IMR-90 (cell line): Measurements from ENCODE around the gene CDRT4. TPM values are rescaled to one million over a fixed set of nuclear protein-coding genes. Genes with fewer than 3 reads are reported as not detected.

Source experiments
- ATAC-seq: fragments of 200-7000 bp; cut with Tn5 transposase; 2 replicates; pipeline ENCODE4 v1.9.1; 2020; ENCODE audit warnings: low read depth, mild to moderate bottlenecking, moderate library complexity
- BruUV-seq: library from RNA; stranded (reverse); fragments of 400-500 nt; replicated peaks from 2 replicates; lab custom pipeline; 2021; lab: Mats Ljungman, UMichigan
- CTCF ChIA-PET: fragments of 300-600 bp; formaldehyde crosslinking; extraction: SDS; loops from one replicate; lab custom pipeline; 2021; ENCODE audit warnings: antibody characterized with exemption; lab: Yijun Ruan, JAX
- POLR2A ChIA-PET: fragments of 300-600 bp; sonication (Branson Sonifier 250); formaldehyde crosslinking; loops from one replicate; lab custom pipeline; 2022; ENCODE audit warnings: antibody characterized with exemption; ENCODE audit not compliant: unreplicated experiment; lab: Charles Lee
- DNase-seq: peaks from one replicate; pipeline ENCODE4 v3.0.0; 2013
- H2AFZ ChIP-seq: replicated peaks from 2 replicates; pipeline ENCODE3; 2013; ENCODE audit warnings: low read length, mild to moderate bottlenecking; ENCODE audit not compliant: poor library complexity
- H2AK5ac ChIP-seq: 2 replicates; pipeline ENCODE4 v1.6.1; 2013; ENCODE audit warnings: low read depth, low read length, inconsistent platforms
- H2AK9ac ChIP-seq: replicated peaks from 2 replicates; pipeline ENCODE3; 2013; ENCODE audit warnings: mild to moderate bottlenecking, low read depth, low read length, moderate library complexity; ENCODE audit not compliant: poor library complexity
- H2BK120ac ChIP-seq: 2 replicates; pipeline ENCODE4 v1.6.1; 2013; ENCODE audit warnings: low read depth, low read length, inconsistent platforms
- H2BK15ac ChIP-seq: 3 replicates; pipeline ENCODE4 v1.6.1; 2013; ENCODE audit warnings: low read depth, low read length, inconsistent platforms
- H2BK20ac ChIP-seq: 2 replicates; pipeline ENCODE4 v1.6.1; 2013; ENCODE audit warnings: low read depth, mild to moderate bottlenecking, inconsistent platforms, low read length, moderate library complexity
- H2BK5ac ChIP-seq: 2 replicates; pipeline ENCODE4 v1.6.1; 2013; ENCODE audit warnings: mild to moderate bottlenecking, low read depth, low read length, inconsistent platforms; ENCODE audit not compliant: poor library complexity, severe bottlenecking
- H3K14ac ChIP-seq: replicated peaks from 2 replicates; pipeline ENCODE4 v1.6.1; 2013; ENCODE audit warnings: low read depth, low read length, inconsistent platforms
- H3K18ac ChIP-seq: 2 replicates; pipeline ENCODE4 v1.6.1; 2013; ENCODE audit warnings: low read depth, low read length, control low read depth
- H3K23ac ChIP-seq: 2 replicates; pipeline ENCODE4 v1.6.1; 2013; ENCODE audit warnings: low read depth, low read length, inconsistent platforms
- H3K27ac ChIP-seq: 2 replicates; pipeline ENCODE4 v1.5.1; 2013; ENCODE audit warnings: mild to moderate bottlenecking, control low read depth, low read length; ENCODE audit not compliant: insufficient read depth
- H3K27me3 ChIP-seq: 2 replicates; pipeline ENCODE4 v1.6.1; 2013; ENCODE audit warnings: low read length; ENCODE audit not compliant: control insufficient read depth, insufficient read depth
- H3K36me3 ChIP-seq: 2 replicates; pipeline ENCODE4 v1.6.1; 2013; ENCODE audit warnings: low read length, mixed read lengths; ENCODE audit not compliant: control insufficient read depth, insufficient read depth
- H3K4ac ChIP-seq: 2 replicates; pipeline ENCODE4 v1.6.1; 2013; ENCODE audit warnings: low read depth, low read length, inconsistent platforms
- H3K4me1 ChIP-seq: 2 replicates; pipeline ENCODE4 v1.6.1; 2013; ENCODE audit warnings: low read length, mixed read lengths; ENCODE audit not compliant: control insufficient read depth, insufficient read depth
- H3K4me2 ChIP-seq: 2 replicates; pipeline ENCODE4 v1.6.1; 2013; ENCODE audit warnings: low read depth, mild to moderate bottlenecking, control low read depth, low read length, moderate library complexity
- H3K4me3 ChIP-seq: 2 replicates; pipeline ENCODE4 v1.5.1; 2013; ENCODE audit warnings: low read depth, mild to moderate bottlenecking, control low read depth, low read length, moderate library complexity; ENCODE audit not compliant: insufficient read depth
- H3K56ac ChIP-seq: 2 replicates; pipeline ENCODE4 v1.6.1; 2013; ENCODE audit warnings: low read length, inconsistent platforms; ENCODE audit not compliant: insufficient read depth; ENCODE audit errors: extremely low read depth
- H3K79me1 ChIP-seq, 2 experiments: 2 replicates each; pipeline ENCODE4 v1.6.1; 2013; ENCODE audit warnings: low read length in 2 of 2, inconsistent platforms in 1 of 2, low read depth in 1 of 2
- H3K9ac ChIP-seq: 2 replicates; pipeline ENCODE4 v1.6.1; 2013; ENCODE audit warnings: low read depth, low read length, control low read depth
- H3K9me1 ChIP-seq: 2 replicates; pipeline ENCODE4 v1.6.1; 2013; ENCODE audit warnings: low read length, inconsistent platforms; ENCODE audit not compliant: insufficient read depth
- H3K9me3 ChIP-seq: 2 replicates; pipeline ENCODE4 v1.6.1; 2013; ENCODE audit warnings: low read length; ENCODE audit not compliant: control insufficient read depth, insufficient read depth
- H4K20me1 ChIP-seq: 2 replicates; pipeline ENCODE4 v1.6.1; 2013; ENCODE audit warnings: low read length, inconsistent platforms; ENCODE audit not compliant: insufficient read depth
- H4K5ac ChIP-seq: 2 replicates; pipeline ENCODE4 v1.6.1; 2013; ENCODE audit warnings: mild to moderate bottlenecking, low read depth, low read length, control low read depth
- H4K8ac ChIP-seq, 2 experiments: 2 replicates each; pipeline ENCODE4 v1.6.1; 2013; ENCODE audit warnings: low read depth in 2 of 2, low read length in 2 of 2, control low read depth in 1 of 2, inconsistent platforms in 1 of 2
- H4K91ac ChIP-seq: 2 replicates; pipeline ENCODE4 v1.6.1; 2013; ENCODE audit warnings: low read depth, low read length, inconsistent platforms; ENCODE audit not compliant: insufficient read depth
- BHLHE40 ChIP-seq: fragments of 150-350 bp; IDR thresholded peaks from 2 replicates; pipeline ENCODE4 v1.6.1; 2016; ENCODE audit warnings: mild to moderate bottlenecking, low read depth, low read length
- CHD1 ChIP-seq: IDR thresholded peaks from 2 replicates; pipeline ENCODE4 v1.6.1; 2012; ENCODE audit warnings: low read depth, low read length, improper control_type of control experiment
- ELK1 ChIP-seq: fragments of 150-350 bp; IDR thresholded peaks from 2 replicates; pipeline ENCODE4 v1.6.1; 2016; ENCODE audit warnings: low read depth, mild to moderate bottlenecking, low read length, moderate library complexity, borderline replicate concordance
- MAZ ChIP-seq: IDR thresholded peaks from 2 replicates; pipeline ENCODE4 v1.6.1; 2012; ENCODE audit warnings: low read depth, mild to moderate bottlenecking, low read length, improper control_type of control experiment, moderate library complexity, borderline replicate concordance
- MXI1 ChIP-seq: IDR thresholded peaks from 2 replicates; pipeline ENCODE4 v1.6.1; 2012; ENCODE audit warnings: low read depth, mild to moderate bottlenecking, low read length, moderate library complexity, borderline replicate concordance
- POLR2A ChIP-seq: IDR thresholded peaks from 2 replicates; pipeline ENCODE4 v1.6.1; 2012; ENCODE audit warnings: mild to moderate bottlenecking, low read depth, low read length
- RAD21 ChIP-seq: IDR thresholded peaks from 2 replicates; pipeline ENCODE4 v1.6.1; 2012; ENCODE audit warnings: low read length, improper control_type of control experiment
- RFX5 ChIP-seq: IDR thresholded peaks from 2 replicates; pipeline ENCODE4 v1.8.0; 2012; ENCODE audit warnings: low read depth, mild to moderate bottlenecking, low read length, moderate library complexity
- SMC3 ChIP-seq: fragments of 150-350 bp; IDR thresholded peaks from 2 replicates; pipeline ENCODE4 v1.6.1; 2016; ENCODE audit warnings: low read depth, mild to moderate bottlenecking, antibody characterized with exemption, low read length, moderate library complexity
- WGBS, 2 experiments: methylation state at CpG; one replicate each; pipeline versions ENCODE4 v1.1.5 to v1.1.7; 2013; ENCODE audit warnings: missing lambda C conversion rate in 2 of 2; ENCODE audit not compliant: insufficient read length in 1 of 2; ENCODE audit errors: extremely low coverage in 2 of 2; 5-methylcytosine and 5-hydroxymethylcytosine counted together
- dilution Hi-C: fragments of 300-500 bp; cut with HindIII; formaldehyde crosslinking; loops from one replicate; pipeline ENCODE4 v1.14.3; 2018; ENCODE audit warnings: low sequenced_read_pairs; ENCODE audit not compliant: unreplicated experiment
- in situ Hi-C: fragments of 300-500 bp; cut with MboI; formaldehyde crosslinking; loops from 3 replicates; pipeline ENCODE4 v1.14.3; 2019; ENCODE audit warnings: low sequenced_read_pairs, inconsistent platforms, mixed read lengths
- intact Hi-C: fragments of 100-400 bp; cut with micrococcal nuclease; formaldehyde crosslinking; loops from 2 replicates; pipeline ENCODE4 v1.10.0; 2022
- polyA plus RNA-seq, 3 experiments: library from polyadenylated mRNA; depleted of rRNA; stranded (reverse); fragments of >200 nt; gene quantifications; 2 replicates each; pipeline ENCODE4 v1.2.3, GENCODE V29; 2012; ENCODE audit warnings: low replicate concordance in 1 of 3
- total RNA-seq: library from RNA; depleted of rRNA; stranded (reverse); fragments of >200 nt; gene quantifications from 2 replicates; pipeline ENCODE4 v1.2.3, GENCODE V29; 2012

Gene CDRT4
- total and polyA plus RNA-seq, 2 of the 4 experiments (the other 2 are of a cell fraction) = 0.90 to 3.7 TPM

DNA sequence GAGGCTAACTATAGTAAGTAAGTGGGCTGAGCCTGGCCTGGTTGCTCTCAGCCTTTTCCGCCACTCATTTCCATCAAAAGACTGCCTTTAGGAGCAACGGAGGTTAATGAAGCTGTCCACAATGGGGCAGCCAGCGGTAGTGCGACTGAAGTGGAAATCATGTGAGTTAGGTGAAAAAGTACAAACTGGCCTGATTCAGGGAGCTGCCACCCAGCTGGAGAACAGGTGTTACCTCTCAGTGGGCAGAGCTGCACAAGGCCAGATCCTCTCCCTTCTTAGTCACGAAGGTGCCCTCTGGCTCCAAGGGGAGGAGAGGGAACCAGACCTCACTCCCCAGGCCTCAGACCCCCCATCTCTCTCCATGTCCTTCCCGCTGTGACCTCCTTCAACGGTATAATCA lies 34.4 kb upstream of the CDRT4 start:
- Histone ChIP-seq H4K8ac (peak overlapping the region in 1 of 2 experiments; percentile 48; a peak in 2 of 4 replicates), H2BK120ac (0 out of 2 replicates have a peak overlapping the region, but pooled peaks have one; percentile 34), H3K79me1 (peaks cover 0 to 6% of the 10 kb centered on the region in 2 experiments; a peak in 2 of 4 replicates), H3K4me2 (no peak overlapping the region), H3K14ac (no peak overlapping the region), H3K36me3 (peaks cover 7% of the 10 kb centered on the region), H4K20me1 (no peaks in the 10 kb centered on the region), H3K56ac (no peak overlapping the region), H2AFZ (no peak overlapping the region), H2BK5ac (no peak overlapping the region), H3K4me3 (no peak overlapping the region), H3K27ac (no peak overlapping the region), H3K4me1 (peaks cover 7% of the 10 kb centered on the region; the same call in 1 of the 2 replicates), H3K9ac (no peak overlapping the region), H2BK20ac (peak overlapping the region; percentile 48; the same call in 1 of the 2 replicates), H3K18ac (no peak overlapping the region; the same call in 1 of the 2 replicates), H2AK9ac (peak overlapping the region; percentile 79), H2BK15ac (peak overlapping the region; percentile 71; the same call in 2 of the 3 replicates), H4K5ac (no peak overlapping the region; the same call in 1 of the 2 replicates), H2AK5ac (peak overlapping the region; percentile 96), H4K91ac (peak overlapping the region; percentile 78), H3K9me3 (no peaks in the 10 kb centered on the region), H3K9me1 (peaks cover 9% of the 10 kb centered on the region), H3K23ac (no peak overlapping the region; the same call in 1 of the 2 replicates), H3K27me3 (no peaks in the 10 kb centered on the region), H3K4ac (peak overlapping the region; percentile 75)
- BruUV-seq = no TSS peak
- WGBS, 2 experiments = no CpG with 5 or more reads among the region's 7 CpGs
- CTCF ChIA-PET = no interaction called here
- in situ Hi-C loops = loop anchor here (5.0 kb wide), 1 partner anchor 244 kb away; no protein-coding TSS in a partner anchor
- TF ChIP-seq MAZ = no peak
- TF ChIP-seq RFX5 = no peak
- TF ChIP-seq SMC3 = no peak
- TF ChIP-seq ELK1 = no peak
- TF ChIP-seq CHD1 = no peak
- TF ChIP-seq RAD21 = no peak
- no peak for TF ChIP-seq MXI1
- no peak for TF ChIP-seq POLR2A
- no peak for TF ChIP-seq BHLHE40
- no peak for ATAC-seq
- POLR2A ChIA-PET = no interaction called here
- intact Hi-C loops = loop anchor here (1.0 to 2.0 kb wide), 4 partner anchors 44 to 241 kb away; no protein-coding TSS in a partner anchor
- dilution Hi-C loops = no loop called here
- DNase-seq = no peak
